ENCODE results near the gene LDHAL6A.

Gene LDHAL6A

DNA sequence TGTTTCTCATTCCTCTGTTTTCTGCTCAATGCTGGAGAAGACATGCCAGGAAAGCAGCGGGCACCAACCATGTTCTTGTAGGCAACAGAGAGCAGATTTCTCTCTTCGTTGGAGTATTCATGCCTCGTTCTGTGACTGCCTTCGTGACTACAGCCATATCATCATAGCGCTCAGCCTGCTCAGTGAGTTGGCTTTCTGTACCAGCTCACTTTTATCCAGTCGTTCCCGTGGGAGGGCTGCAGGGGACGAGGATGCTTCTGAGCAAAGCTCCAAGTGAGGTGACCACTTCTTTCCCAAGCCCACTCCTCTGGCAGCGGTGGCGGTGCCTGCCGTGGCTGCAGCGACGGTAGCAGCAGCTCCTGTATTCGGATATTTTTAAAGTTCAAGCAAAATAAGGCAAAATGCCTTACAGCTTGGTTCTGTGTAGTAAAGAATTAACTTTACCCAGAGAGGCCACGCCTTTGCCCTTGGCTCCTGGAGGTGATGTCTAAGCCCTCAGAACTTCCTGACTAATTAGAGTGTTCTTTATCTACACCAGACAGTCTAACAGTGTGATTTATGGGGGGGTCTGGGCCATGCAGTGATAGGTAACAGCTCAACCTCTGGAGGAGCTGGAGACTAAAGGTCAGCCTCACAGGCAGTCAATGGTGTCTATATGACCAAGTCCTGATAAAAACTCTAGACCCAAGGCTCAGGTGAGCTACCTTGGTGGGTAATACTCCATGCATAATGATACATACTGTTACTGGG, 35.3 kb downstream of the LDHAL6A start:
- DNase-seq (ENCODE audit: low read depth): no peak

DNA sequence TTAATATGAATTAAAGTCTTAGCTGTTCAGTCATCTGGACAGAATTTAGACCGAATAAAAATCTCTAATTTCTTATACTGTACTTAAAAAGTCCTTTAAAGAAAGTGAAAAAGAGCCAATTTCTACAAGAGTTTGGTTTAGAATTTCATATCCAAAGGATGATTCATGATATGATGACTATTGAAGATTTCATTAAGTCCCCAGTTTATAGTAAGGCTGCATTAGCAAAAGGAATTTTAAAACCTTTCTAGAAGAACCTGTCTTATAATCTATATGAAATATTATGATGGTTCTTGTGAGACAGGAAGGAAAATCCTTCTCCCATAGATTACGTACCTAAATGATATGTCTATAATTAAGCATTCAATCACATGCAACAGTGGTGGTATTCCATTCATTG, 36.3 kb downstream of the LDHAL6A start:
- no peak for DNase-seq (ENCODE audit: low read depth)

GRCh38 chr11:18492888-18493287, 37.2 kb downstream of the LDHAL6A start:
- DNase-seq (ENCODE audit: low read depth): no peak

- no peak for DNase-seq (ENCODE audit: low read depth)
These were observed 37.7 kb downstream of the LDHAL6A start for GRCh38 chr11:18493310-18493709.

DNA sequence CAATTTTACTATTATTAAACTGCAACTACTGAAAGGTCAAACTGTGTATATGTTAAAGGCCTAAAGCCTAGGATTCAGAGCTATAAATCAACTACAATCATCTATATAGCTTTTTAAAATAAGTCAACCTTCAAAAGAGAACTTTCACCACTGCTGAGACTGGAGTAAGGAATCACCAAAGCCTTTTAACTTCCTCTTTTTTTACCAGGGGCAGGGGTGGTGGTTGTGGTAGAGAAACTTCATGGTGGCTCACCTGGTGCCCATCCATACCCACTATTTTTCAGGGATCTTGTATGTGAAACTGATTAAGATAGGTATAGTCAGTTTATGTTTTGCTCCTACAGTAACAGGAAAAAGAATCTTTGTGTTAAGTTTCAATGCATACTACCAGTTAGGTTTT, 39.6 kb downstream of the LDHAL6A start:
- no peak for DNase-seq (ENCODE audit: low read depth)

DNA sequence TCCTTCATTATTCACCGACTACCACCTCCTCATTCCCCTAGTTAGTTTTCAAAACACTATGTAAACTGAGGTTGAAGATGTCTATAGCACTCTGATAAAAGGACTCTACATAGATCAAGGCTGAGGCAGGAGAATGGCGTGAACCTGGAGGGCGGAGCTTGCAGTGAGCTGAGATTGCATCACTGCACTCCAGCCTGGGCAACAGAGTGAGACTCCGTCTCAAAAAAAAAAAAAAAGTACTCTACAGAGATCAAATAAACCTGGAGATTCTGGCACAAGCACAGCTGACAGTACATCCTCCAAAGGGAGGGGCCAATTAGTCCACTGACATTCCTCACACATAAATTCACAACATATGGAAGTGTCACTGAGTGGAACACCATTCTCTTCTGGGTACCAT, 40.0 kb downstream of the LDHAL6A start:
- DNase-seq (ENCODE audit: low read depth): no peak

- no peak for DNase-seq (ENCODE audit: low read depth)
These were observed 42.4 kb downstream of the LDHAL6A start for GRCh38 chr11:18498039-18498438.

DNA sequence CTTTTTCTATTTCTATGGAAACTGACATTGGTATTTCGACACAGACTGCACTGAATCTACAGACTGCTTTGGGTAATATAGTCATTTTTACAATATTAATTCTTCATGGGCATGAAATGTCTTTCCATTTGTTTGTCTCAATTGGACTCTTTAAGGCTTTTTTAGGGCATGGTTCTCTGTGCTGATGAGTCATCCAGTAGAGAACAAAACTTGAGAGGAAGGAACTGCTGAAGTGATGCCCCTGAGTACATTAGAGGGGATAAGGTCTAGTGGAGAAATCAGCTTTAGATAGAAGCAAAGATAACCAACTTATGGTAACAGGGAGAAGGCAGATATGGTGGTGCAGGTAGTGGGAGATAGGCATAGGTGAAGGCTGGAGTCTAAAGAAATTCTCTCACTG, 46.0 kb downstream of the LDHAL6A start:
- DNase-seq (ENCODE audit: low read depth): no peak

DNA sequence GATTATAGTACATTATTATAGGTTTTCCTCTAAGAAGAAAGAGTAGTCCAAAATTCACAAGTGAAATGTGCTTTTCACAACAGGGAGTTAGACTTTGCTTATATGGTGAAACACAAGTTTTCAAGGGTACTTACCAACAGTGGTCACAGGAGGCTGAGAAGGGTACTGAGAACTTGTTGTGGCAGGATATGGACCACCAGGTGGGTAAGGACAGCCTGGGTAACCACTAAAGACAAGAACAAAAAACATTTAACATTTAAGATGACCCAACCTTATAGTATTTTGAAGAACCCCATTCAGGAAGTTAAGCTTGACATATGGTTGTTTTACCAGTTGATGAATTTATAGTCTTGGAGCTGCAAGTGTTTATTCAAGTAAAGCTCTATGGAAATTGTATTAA, 46.7 kb downstream of the LDHAL6A start:
- DNase-seq (ENCODE audit: low read depth): no peak

DNA sequence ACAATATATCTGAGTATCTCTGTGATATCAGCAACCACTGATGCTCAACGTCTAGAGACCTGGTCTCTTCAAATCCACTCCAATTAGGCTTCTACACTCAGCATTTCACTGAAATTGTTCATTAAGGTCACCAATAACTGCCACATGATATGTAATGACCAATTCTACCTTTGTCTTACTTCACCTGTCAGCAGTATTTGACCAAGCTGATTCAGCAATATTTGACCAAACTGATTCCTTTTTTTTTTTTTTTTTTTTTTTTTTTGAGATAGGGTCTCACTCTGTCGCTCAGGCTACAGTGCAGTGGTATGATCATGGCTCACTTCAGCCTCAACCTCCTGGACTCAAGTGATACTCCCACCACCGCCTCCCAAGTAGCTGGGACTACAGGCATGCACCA, 65.5 kb downstream of the LDHAL6A start:
- no peak for DNase-seq (ENCODE audit: low read depth)

- DNase-seq (ENCODE audit: low read depth): no peak
These were observed 66.7 kb downstream of the LDHAL6A start for GRCh38 chr11:18522388-18522787.

DNA sequence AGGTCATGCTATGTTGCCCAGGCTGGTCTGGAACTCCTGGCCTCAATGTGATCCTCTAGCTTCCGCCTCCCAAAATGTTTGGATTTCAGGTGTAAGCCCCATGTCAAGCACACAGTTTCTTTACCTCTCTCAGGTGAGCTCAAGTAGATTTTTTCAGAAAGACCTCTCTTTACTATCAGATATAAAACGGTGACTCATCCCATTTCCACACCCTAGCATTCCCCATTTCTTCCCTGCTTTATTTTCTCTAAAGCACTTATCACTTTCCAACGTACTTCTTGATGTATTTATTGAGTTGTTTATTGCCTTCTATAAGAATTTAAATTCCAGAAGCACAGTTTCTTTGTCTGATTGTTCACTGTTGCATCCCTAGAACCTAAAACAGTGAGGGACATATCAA, 67.4 kb downstream of the LDHAL6A start:
- DNase-seq (ENCODE audit: low read depth): no peak

DNA sequence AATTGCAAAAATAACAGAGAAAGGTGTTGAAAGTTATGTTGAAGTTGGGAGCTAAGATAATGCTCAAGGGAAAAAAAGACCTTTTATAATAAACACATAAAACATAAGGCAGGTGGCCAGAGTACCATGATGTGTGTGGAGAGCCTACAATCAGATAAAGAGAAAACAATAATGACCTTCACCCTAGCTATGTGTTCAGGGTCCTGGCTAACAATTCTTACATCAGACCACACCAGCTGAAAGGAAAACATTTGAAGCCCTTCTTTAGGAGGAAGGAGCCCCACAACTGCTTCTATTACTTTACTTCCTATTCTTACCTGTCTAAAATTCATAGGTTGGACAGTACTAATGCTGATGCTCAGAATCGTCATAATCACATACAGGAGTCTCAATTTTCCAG, 68.6 kb downstream of the LDHAL6A start:
- DNase-seq (ENCODE audit: low read depth): no peak

GRCh38 chr11:18526130-18526520, 70.5 kb downstream of the LDHAL6A start:
- DNase-seq (ENCODE audit: low read depth): no peak

GRCh38 chr11:18526521-18527296, 71.1 kb downstream of the LDHAL6A start, which contains the start of gene TSG101:
Gene TSG101 (minus strand): TSS chr11:18526942. CDS start chr11:18526816, 126 bp downstream.
- peak; percentile 82 for DNase-seq (ENCODE audit: low read depth)

DNA sequence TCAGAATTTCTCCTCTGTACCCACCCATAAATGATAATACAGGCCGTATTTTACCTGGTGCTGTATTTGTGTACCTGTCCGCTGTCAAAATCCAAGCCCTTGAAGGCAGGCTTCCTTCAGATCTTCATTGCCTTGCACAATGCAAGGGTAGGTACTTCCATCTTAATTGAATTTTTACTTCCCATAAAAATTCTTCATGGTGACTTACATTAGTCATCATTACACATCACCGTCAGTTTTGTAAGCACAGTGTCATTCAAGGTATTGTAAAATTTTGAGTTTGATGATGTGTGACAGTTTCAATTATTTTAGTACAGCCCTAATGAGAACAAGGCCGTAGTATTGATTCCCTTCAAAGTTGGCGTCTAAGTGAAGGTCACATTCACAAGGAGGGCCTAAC, 71.9 kb downstream of the LDHAL6A start:
- no peak for DNase-seq (ENCODE audit: low read depth)
